Endothelial cell of hepatic sinusoid (primary cell): ENCODE measurements around the gene HSPA12A.

ENCODE experiments used
- in situ Hi-C: cut with HindIII; loops from 2 replicates; pipeline ENCODE4 v1.10.0; 2017; ENCODE audit warnings: low sequenced_read_pairs

HSPA12A gene

GRCh38 chr10:116634126-116634975 lies 108.0 kb downstream of the HSPA12A start:
- in situ Hi-C loops = no loop called here

DNA sequence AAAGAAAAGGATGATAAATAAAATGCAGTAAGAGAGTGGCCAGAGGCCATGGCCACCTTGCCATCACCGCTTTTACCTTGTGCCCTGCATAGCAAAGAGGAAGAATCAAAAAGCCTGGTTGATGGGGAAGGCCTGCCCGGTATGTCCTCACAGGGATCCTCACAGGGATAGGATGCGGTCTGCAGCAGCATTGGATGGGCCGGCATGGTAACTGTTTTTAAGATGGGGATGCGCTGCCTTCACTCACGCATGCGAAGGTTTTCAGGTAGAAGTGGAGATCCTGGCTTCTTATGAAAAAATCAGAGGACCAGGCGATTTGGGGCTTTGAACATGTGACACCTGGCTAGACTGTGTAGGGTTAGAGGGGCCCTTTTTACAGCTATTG lies 109.2 kb downstream of the HSPA12A start:
- in situ Hi-C loops = no loop called here

DNA sequence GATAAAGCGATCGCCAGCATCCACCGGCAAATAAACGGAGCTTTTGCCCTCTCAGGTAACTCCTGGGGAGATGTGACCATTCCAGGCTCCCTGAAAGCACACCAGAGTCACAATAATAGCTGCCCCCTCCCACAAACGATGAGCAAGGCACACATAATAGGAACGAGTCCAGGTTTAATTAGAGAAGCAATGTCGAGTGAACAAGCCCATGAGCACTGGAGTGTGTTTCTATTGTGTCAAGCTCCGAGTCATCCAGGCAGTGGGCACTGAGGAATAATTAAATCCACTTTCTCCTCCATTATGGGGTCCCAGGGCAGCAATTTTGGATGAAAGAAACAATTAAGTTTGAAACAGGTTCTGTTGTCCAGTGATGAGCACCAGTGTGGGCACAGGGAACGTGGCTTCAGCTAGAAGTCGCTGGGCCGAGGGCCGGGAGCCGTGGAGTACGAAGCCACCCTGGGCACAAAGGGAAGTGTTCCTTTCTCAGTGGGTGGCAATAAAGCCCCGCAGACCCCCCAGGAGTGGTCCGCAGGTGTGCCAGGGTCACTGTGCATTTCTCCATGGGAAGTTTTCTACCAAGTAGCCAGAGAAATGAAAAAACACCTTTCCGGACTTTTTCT lies 109.7 kb downstream of the HSPA12A start:
- in situ Hi-C loops = no loop called here

- in situ Hi-C loops = no loop called here
Observed at GRCh38 chr10:116631871-116632295, 110.5 kb downstream of the HSPA12A start.

DNA sequence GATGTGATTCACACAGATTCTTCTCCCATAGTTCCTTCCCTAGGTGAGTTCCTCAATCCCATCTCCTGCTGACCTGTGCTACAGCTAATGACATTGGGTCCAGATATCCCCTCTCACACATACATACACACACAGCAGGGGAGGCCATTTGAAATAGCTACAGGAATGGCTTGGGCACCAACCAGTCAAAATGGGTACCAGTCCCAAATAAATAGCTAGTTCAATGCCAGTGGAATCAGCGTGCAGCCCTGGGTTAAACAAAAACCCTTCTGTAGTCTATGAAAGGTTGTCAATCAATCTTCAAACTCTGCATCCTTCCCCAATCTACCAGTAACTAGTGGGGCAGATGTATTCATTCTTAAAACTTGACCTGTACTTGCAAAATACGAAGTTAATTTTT lies 112.3 kb downstream of the HSPA12A start:
- in situ Hi-C loops = no loop called here

GRCh38 chr10:116629340-116629739 lies 113.0 kb downstream of the HSPA12A start:
- in situ Hi-C loops = no loop called here

GRCh38 chr10:116627386-116627933 lies 114.9 kb downstream of the HSPA12A start:
- in situ Hi-C loops = no loop called here

- in situ Hi-C loops = no loop called here
Observed at GRCh38 chr10:116626815-116627214, 115.6 kb downstream of the HSPA12A start.

DNA sequence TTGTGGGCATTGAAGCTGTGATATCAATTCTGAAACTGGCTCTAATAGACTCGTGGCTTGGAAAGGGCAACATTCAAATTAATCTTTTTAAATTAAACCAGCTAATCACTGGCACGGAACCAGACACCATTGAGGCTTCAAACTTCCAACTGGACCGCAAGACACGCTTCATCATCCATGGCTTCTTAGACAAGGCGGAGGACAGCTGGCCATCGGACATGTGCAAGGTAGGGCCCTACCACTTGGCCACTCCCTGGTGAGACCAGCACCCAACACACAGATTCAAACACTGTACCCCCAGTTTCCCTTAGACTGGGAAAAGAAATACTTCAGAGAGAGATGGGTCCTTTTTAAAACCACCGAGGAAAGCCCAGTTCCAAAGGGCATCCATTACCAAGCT lies 116.5 kb downstream of the HSPA12A start:
- in situ Hi-C loops = no loop called here

DNA sequence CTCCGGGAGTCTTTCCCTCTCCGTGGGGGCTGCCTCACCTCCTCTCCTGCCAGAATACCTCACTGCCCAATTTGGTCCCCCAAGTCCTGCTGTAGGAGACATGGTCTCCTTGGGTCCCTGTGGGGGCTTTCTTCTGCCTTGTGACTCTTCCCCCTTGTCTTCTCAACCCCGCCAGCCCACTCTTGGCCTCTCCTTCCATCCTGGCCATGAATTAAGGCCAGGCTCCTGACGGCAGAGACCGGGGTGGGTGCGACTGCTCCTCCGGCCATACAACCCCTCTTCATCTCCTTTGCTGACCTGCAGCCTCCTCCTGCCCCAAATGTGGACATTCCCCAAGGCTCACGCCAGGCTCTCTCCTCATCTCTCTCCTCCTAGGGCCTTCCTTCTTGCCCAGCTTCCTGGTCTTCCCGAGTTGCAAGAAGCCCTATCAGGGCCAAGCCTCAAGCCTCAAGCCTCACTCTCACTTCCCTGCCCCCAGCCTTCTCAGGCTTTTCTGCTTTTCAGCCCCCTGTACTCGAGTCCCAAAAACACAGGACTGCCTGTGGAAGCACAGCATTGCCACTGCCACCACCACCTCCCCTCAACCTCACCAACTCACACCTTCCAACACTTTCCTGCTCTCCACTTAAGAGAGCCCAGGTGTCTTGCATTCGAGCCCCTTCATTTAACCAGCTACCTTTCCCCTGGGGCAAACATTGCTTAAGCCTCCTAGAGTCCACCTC lies 120.3 kb downstream of the HSPA12A start:
- in situ Hi-C loops = no loop called here

- in situ Hi-C loops = no loop called here
Observed at GRCh38 chr10:116621476-116621875, 120.9 kb downstream of the HSPA12A start.
